ENCODE measurements around the gene TRIM13. TPM values are rescaled to one million over a fixed set of nuclear protein-coding genes. Genes with fewer than 3 reads are reported as not detected.
"Not testable (repeated sequence)": the region's sequence is repeated elsewhere in the genome, so short reads cannot be mapped to it uniquely, and the experiment has no call there.

Gene TRIM13
- total RNA-seq = 22.3 TPM
- long read RNA-seq, full-length matches to known transcripts = 24 of 31 reads
- long read RNA-seq, partial matches to known transcripts = 0 of 31 reads
- long read RNA-seq, other reads (novel, unspliced or antisense) = 7 of 31 reads

- ATAC-seq (ENCODE audit: poor library complexity) = peak; percentile 89
- peak; percentile 94 for DNase-seq
- intact Hi-C loops (cut with DNase I) = loop anchor here (5.0 kb wide), 2 partner anchors 85 to 915 kb away; no protein-coding TSS in a partner anchor
Measured at GRCh38 chr13:49996951-49997895, at the start of gene TRIM13. Gene TRIM13, plus strand, starts transcription at chr13:49997042. Its CDS starts 14,899 bp downstream, at chr13:50011941.

GRCh38 chr13:49948777-49949270 lies 48.0 kb upstream of the TRIM13 start:
- DNase-seq; ATAC-seq (ENCODE audit: poor library complexity); intact Hi-C loops (cut with DNase I): not testable (repeated sequence)

- ATAC-seq (ENCODE audit: poor library complexity) (no peak), DNase-seq (no peak)
- intact Hi-C loops (cut with DNase I) = no loop called here
Measured at GRCh38 chr13:49951754-49952535, 44.9 kb upstream of the TRIM13 start.

DNA sequence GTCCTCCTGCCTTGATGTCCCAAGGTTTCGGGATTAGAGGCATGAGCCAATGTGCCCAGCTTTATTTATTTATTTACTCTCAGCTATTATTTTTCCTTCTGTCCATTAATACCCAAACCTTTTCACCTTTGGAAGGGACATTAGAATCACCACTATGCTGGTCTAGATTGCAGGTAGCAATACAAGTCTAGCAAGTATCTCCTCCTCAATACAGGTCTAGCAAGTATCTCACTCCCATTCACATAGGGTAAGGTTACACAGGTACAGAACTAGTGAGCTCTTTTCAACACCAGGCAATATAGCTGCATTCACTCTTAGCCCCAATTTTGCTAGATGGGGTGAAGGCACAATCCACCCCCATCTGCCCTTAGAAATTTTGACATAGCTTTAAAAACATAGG lies 43.3 kb upstream of the TRIM13 start:
- ATAC-seq (ENCODE audit: poor library complexity) = no peak
- intact Hi-C loops (cut with DNase I) = no loop called here
- DNase-seq = no peak

DNA sequence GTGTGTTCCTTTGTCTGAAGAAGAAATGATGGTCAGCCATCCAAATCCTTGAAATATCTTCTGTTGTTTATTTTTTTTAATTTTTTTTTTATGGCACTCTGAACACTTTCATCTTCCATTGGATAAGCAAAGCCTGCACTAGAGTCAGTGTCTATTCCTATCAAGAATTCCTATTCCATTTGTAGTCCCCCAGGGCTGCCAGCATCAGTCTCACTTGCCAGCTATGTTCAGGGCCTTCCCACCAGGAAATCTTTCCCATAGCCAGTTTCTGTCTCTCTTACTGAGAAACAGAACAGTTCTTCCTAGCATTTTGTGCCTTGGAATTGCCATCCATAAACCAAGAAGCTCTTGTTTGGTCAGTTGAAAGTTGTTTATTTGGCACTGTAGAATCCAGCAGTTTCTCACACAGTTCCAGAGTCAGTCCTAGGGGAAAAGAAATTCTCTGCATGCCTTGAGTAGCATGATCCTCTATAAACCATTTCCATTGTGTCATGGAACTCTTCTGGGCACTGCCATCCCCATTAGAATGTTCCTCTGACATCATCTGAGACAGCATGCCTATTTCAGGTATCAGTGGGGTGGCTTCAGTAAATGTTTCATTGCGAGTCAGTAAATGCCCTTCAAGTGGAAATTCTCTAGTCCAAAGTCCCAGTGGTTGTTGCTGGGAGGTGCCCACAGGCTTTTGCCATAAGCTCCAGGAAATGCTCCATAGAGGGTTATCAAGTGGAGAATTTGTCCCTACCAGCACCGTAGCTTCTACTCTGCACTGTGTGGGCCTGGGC lies 42.0 kb upstream of the TRIM13 start:
- DNase-seq (no peak), ATAC-seq (ENCODE audit: poor library complexity) (no peak)
- intact Hi-C loops (cut with DNase I) = no loop called here

- DNase-seq = no peak
- ATAC-seq (ENCODE audit: poor library complexity) = no peak
- intact Hi-C loops (cut with DNase I) = no loop called here
Measured at GRCh38 chr13:49956131-49956530, 40.7 kb upstream of the TRIM13 start.

GRCh38 chr13:49958321-49958720 lies 38.5 kb upstream of the TRIM13 start:
- intact Hi-C loops (cut with DNase I) = no loop called here
- ATAC-seq (ENCODE audit: poor library complexity) = no peak
- DNase-seq = no peak

GRCh38 chr13:49967456-49967855 lies 29.4 kb upstream of the TRIM13 start:
- intact Hi-C loops (cut with DNase I) = no loop called here
- ATAC-seq (ENCODE audit: poor library complexity) (no peak), DNase-seq (no peak)

DNA sequence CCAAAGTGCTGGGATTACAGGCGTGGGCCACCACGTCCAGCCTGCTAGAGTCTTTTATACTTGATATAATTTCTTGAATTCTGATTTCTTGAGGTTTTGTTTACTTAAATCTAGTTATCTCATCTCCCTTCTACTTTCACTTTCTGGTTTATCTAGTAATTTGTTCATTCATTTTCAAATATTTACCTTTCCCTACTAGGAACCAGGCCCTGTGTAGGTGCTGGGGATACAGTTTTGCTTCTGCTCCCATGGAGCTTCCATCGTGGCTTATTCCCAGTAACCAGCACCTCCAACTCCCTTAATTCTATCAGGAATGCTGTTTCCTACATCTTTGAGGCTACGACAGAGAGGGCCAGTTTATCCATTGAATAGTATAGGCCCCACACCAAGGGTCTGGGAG lies 24.1 kb upstream of the TRIM13 start:
- intact Hi-C loops (cut with DNase I) = no loop called here
- ATAC-seq (ENCODE audit: poor library complexity) (no peak), DNase-seq (no peak)

DNA sequence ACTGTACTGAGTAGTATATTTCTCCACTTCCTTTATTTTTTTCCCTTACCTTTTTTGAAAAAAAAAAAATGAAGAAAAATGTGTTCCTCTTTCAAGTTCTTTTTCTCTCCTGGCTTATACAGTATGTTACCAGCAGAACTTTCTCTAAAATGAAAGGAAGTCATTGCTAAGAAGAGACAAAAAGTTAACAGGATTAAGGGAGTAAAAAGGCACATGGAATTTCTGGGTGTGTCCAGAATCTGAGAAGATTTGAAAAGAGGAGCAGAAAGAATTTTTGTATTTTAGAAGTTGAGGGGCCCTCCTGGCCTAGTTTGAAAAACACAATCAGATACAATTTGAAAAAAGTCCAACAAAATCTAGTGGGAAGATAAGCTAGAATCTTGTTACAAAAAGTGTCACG lies 21.0 kb upstream of the TRIM13 start:
- intact Hi-C loops (cut with DNase I) = loop anchor here (5.0 kb wide), 3 partner anchors 826 to 1091 kb away; no protein-coding TSS in a partner anchor
- no peak for ATAC-seq (ENCODE audit: poor library complexity)
- no peak for DNase-seq

GRCh38 chr13:49976314-49977258 lies 20.3 kb upstream of the TRIM13 start:
- DNase-seq (peak; percentile 83), ATAC-seq (ENCODE audit: poor library complexity) (peak; percentile 85)
- intact Hi-C loops (cut with DNase I) = loop anchor here (5.0 kb wide), 3 partner anchors 826 to 1091 kb away; no protein-coding TSS in a partner anchor

DNA sequence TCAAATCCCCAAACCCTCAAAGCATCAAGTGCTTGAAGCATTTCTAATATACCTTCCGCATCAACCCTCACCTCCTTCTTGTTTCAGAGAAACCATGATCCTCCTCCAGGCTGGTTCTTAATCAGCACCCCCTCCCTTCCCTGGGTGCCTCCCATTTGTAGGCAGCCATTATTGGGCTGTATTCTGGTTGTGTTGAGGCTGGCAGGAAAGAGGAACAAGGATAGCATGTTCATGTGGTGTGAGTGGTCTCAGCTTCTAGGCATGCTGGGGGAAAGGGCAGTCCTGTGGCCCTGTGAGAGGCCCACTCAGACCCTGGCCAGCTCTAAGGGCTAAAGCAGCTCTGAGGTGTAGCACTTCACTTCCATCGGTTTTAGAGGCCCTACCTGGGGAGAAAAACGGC lies 18.9 kb upstream of the TRIM13 start:
- ATAC-seq (ENCODE audit: poor library complexity) (no peak), DNase-seq (no peak)
- intact Hi-C loops (cut with DNase I) = loop anchor here (5.0 kb wide), 3 partner anchors 824 to 1089 kb away; no protein-coding TSS in a partner anchor

GRCh38 chr13:49980266-49980665 lies 16.6 kb upstream of the TRIM13 start:
- intact Hi-C loops (cut with DNase I) = loop anchor here (10.0 kb wide), 1 partner anchor 545 kb away; no protein-coding TSS in a partner anchor
- ATAC-seq (ENCODE audit: poor library complexity) (no peak), DNase-seq (no peak)

DNA sequence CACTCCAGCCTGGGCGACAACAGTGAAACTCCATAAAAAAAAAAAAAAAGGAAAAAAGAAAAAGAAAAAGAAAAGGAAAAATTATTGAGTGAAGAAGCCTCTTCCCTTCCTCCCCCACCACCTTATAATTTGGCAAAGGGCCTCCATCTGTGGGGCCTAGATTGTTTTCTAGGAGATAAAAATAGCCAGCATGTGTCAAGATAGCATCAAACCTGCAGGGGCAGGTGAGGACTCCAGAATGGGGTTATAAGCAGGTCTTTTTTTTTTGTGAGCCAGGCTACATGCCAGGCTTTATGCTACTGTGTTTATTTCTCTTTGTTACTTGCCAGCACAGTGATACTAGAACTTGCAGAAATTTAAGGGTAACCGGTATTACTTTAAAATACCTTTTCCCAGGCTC lies 11.7 kb upstream of the TRIM13 start:
- ATAC-seq (ENCODE audit: poor library complexity) (peak; percentile 46), DNase-seq (no peak)
- intact Hi-C loops (cut with DNase I) = loop anchor here (10.0 kb wide), 1 partner anchor 540 kb away; no protein-coding TSS in a partner anchor

- intact Hi-C loops (cut with DNase I) = loop anchor here (10.0 kb wide), 1 partner anchor 538 kb away; no protein-coding TSS in a partner anchor
- DNase-seq = no peak
- no peak for ATAC-seq (ENCODE audit: poor library complexity)
Measured at GRCh38 chr13:49986471-49986870, 10.4 kb upstream of the TRIM13 start.

DNA sequence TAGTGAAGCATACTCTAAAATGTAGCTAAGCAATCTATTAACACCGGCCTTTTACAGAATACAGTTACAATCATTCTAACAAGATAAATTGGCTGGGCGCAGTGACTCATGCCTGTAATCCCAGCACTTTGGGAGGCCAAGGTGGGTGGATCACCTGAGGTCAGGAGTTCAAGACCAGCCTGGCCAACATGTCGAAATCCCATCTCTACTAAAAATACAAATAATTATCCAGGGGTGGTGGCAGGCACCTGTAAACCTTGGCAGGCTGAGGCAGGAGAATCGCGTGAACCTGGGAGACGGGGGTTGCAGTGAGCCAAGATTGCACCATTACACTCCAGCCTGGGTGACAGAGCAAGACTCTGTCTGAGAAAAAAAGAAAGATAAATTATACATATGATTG lies 6.2 kb upstream of the TRIM13 start:
- intact Hi-C loops (cut with DNase I); ATAC-seq (ENCODE audit: poor library complexity); DNase-seq: not testable (repeated sequence)

- ATAC-seq (ENCODE audit: poor library complexity) (no peak), DNase-seq (no peak)
- intact Hi-C loops (cut with DNase I) = no loop called here
Measured at GRCh38 chr13:49993111-49993510, 3.7 kb upstream of the TRIM13 start.
